ENCODE measurements around the gene HMCN1.

- TF ChIP-seq CTCF (IDR thresholded peaks at IDR 0.05), result no peak
- no peak for TF ChIP-seq POLR2A (IDR thresholded peaks at IDR 0.05)
These were observed 275.0 kb downstream of the HMCN1 start for GRCh38 chr1:186009039-186009737.

Data from heart left ventricle (tissue), 13 donors.